Kidney (tissue), 14 donors: ENCODE measurements around the gene TCHH. TPM values are rescaled to one million over a fixed set of nuclear protein-coding genes. Genes with fewer than 3 reads are reported as not detected.

Experiments
- DNase-seq, 5 donors: peaks; one replicate each; pipeline ENCODE4 v3.0.0-alpha.2; 2013 to 2020
- FAIRE-seq: peaks from 2 replicates; lab custom pipeline; 2012; peaks lifted over from hg19 to GRCh38; lab: Jason Lieb, UNC
- H3K27ac ChIP-seq, 2 donors: one replicate each; pipeline ENCODE4 v1.7.0; 2013; ENCODE audit warnings: low read depth in 2 of 2, low read length in 2 of 2, inconsistent platforms in 1 of 2
- H3K27me3 ChIP-seq: one replicate; pipeline ENCODE4 v1.7.1; 2013; ENCODE audit warnings: low read length, inconsistent platforms; ENCODE audit not compliant: control insufficient read depth, insufficient read depth
- H3K36me3 ChIP-seq, 3 donors: one replicate each; pipeline versions ENCODE4 v1.7.0 to v1.7.1; 2013; ENCODE audit warnings: low read length in 3 of 3, control low read depth in 1 of 3, inconsistent platforms in 1 of 3; ENCODE audit not compliant: insufficient read depth in 3 of 3, control insufficient read depth in 2 of 3
- H3K4me1 ChIP-seq, 3 donors: one replicate each; pipeline versions ENCODE4 v1.7.0 to v1.7.1; 2013; ENCODE audit warnings: low read length in 3 of 3, inconsistent platforms in 1 of 3, low read depth in 1 of 3; ENCODE audit not compliant: control insufficient read depth in 2 of 3, insufficient read depth in 2 of 3
- H3K4me3 ChIP-seq, 3 donors: one replicate each; pipeline versions ENCODE4 v1.7.0 to v1.8.1; 2013; ENCODE audit warnings: low read length in 3 of 3, control low read depth in 1 of 3, inconsistent platforms in 1 of 3
- H3K9ac ChIP-seq, 3 donors: one replicate each; pipeline versions ENCODE4 v1.7.0 to v1.7.1; 2013; ENCODE audit warnings: low read length in 3 of 3, control low read depth in 1 of 3, inconsistent platforms in 1 of 3
- H3K9me3 ChIP-seq, 3 donors: one replicate each; pipeline versions ENCODE4 v1.7.0 to v1.7.1; 2013; ENCODE audit warnings: low read length in 3 of 3, control low read depth in 1 of 3, inconsistent platforms in 1 of 3; ENCODE audit not compliant: control insufficient read depth in 2 of 3, insufficient read depth in 1 of 3
- intact Hi-C: fragments of 100-400 bp; cut with DNase I; formaldehyde crosslinking; loops from one replicate; pipeline ENCODE4 v1.11.1; 2022
- polyA plus RNA-seq: library from polyadenylated mRNA; stranded (reverse); fragments of 350-450 nt; fragmentation: Illumina TruSeq; extraction: RNeasy Lipid Tissue Mini Kit (QIAGEN cat#74804); gene quantifications from one replicate; pipeline ENCODE4 v1.2.3, GENCODE V29; 2014; ENCODE audit warnings: low read depth, low replicate concordance; ENCODE audit not compliant: insufficient read depth
- total RNA-seq: library from RNA; stranded (reverse); fragmentation: NEBNext Ultra II Directional; extraction: Animal tissue kit (Norgen Biotek cat#: 25700); gene quantifications from one replicate; pipeline ENCODE4 v1.2.1, GENCODE V29; 2021
- TF ChIP-seq, protein P1 (sequence below): IDR thresholded peaks from 3 replicates; pipeline ENCODE4 v1.5.1; 2012; ENCODE audit warnings: mild to moderate bottlenecking, moderate library complexity, borderline replicate concordance; ENCODE audit not compliant: insufficient read depth; ENCODE audit errors: extremely low read depth
- donor health status: control.
- donor health status: control.
- donor health status: control.
- donor health status: control.
- donor health status: control.
- donor health status: DM: yes; HTN: yes; CAD: no.
- donor health status: Normal renal cell carcinoma (clear cell type).

Gene TCHH
- total and polyA plus RNA-seq, 2 donors from 2014 or later, result 0.13 TPM; not detected in 1

DNA sequence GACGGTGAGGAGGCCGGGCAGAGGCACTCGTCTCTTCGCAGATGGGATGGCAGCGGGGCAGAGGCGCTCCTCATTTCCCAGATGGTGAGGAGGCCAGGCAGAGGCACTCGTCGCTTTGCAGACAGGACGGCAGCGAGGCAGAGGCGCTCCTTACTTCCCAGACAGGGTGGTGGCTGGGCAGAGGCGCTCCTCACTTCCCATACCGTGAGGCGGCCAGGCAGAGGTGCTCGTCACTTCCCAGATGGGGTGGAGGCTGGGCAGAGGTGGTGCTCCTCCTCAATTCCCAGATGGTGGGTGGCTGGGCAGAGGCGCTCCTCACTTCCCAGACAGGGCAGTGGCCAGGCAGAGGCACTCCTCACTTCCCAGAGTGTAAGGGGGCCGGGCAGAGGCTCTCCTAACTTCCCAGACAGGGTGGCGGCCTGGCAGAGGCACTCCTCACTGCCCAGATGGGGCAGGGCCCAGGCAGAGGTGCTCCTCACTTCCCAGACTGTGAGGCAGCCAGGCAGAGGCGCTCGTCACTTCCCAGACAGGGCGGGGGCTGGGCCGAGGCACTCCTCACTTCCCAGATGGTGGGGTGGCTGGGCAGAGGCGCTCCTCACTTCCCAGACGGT, 36.3 kb downstream of the TCHH start:
- Histone ChIP-seq H3K4me1 (no peaks in the 10 kb centered on the region), H3K36me3 (no peaks in the 10 kb centered on the region), H3K9me3 (no peaks in the 10 kb centered on the region), H3K27me3 (no peaks in the 10 kb centered on the region), H3K9ac (no peak overlapping the region), H3K27ac (no peak overlapping the region), H3K4me3 (no peak overlapping the region)
- DNase-seq (peak in 1 of 5 donors; percentile 66), FAIRE-seq (no peak)
- intact Hi-C loops, result no loop called here
- TF ChIP-seq, protein P1, sequence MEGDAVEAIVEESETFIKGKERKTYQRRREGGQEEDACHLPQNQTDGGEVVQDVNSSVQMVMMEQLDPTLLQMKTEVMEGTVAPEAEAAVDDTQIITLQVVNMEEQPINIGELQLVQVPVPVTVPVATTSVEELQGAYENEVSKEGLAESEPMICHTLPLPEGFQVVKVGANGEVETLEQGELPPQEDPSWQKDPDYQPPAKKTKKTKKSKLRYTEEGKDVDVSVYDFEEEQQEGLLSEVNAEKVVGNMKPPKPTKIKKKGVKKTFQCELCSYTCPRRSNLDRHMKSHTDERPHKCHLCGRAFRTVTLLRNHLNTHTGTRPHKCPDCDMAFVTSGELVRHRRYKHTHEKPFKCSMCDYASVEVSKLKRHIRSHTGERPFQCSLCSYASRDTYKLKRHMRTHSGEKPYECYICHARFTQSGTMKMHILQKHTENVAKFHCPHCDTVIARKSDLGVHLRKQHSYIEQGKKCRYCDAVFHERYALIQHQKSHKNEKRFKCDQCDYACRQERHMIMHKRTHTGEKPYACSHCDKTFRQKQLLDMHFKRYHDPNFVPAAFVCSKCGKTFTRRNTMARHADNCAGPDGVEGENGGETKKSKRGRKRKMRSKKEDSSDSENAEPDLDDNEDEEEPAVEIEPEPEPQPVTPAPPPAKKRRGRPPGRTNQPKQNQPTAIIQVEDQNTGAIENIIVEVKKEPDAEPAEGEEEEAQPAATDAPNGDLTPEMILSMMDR, result no peak

GRCh38 chr1:152072311-152072710, 42.9 kb downstream of the TCHH start:
- H3K4me3 ChIP-seq, result no peak overlapping the region
- no peak overlapping the region for H3K9ac ChIP-seq
- H3K27me3 ChIP-seq, result no peaks in the 10 kb centered on the region
- no peaks in the 10 kb centered on the region for H3K36me3 ChIP-seq
- TF ChIP-seq, protein P1, result no peak
- H3K4me1 ChIP-seq, result no peaks in the 10 kb centered on the region
- FAIRE-seq (no peak), DNase-seq (no peak)
- intact Hi-C loops, result no loop called here
- no peak overlapping the region for H3K27ac ChIP-seq
- H3K9me3 ChIP-seq, result no peaks in the 10 kb centered on the region

DNA sequence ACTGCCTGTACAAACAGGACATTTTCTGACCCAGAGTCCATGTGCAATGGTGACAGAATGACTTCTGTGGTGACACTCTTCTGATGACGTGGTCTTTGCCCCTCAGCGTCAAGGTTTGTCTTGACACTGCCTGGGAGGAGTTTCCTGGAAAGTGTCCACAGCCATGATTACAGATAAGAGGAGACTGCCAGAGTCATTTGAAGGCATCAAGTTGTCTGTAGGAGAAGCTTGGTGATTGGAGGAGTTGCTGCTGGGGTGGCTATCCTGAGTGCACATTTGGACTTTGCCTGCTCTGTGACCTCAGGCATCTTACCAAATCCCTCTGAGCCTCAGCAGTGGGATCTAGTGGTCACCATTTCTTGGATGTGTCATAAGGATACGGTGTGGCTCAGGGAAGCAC, 44.1 kb downstream of the TCHH start:
- intact Hi-C loops, result no loop called here
- H3K27ac ChIP-seq, result no peak overlapping the region
- H3K27me3 ChIP-seq, result no peaks in the 10 kb centered on the region
- TF ChIP-seq, protein P1, result no peak
- DNase-seq, result no peak
- no peak overlapping the region for H3K9ac ChIP-seq
- H3K4me3 ChIP-seq, result no peak overlapping the region
- H3K36me3 ChIP-seq, result no peaks in the 10 kb centered on the region
- no peak for FAIRE-seq
- no peaks in the 10 kb centered on the region for H3K4me1 ChIP-seq
- no peaks in the 10 kb centered on the region for H3K9me3 ChIP-seq

- Histone ChIP-seq H3K9ac (no peak overlapping the region), H3K36me3 (no peaks in the 10 kb centered on the region), H3K4me1 (no peaks in the 10 kb centered on the region), H3K27ac (no peak overlapping the region), H3K9me3 (no peaks in the 10 kb centered on the region), H3K27me3 (no peaks in the 10 kb centered on the region), H3K4me3 (no peak overlapping the region)
- FAIRE-seq (no peak), DNase-seq (no peak)
- TF ChIP-seq, protein P1, result no peak
- intact Hi-C loops, result no loop called here
These were observed 47.3 kb downstream of the TCHH start for GRCh38 chr1:152067929-152068328.
